Measurements from ENCODE around the gene CEMIP2.

Gene CEMIP2

DNA sequence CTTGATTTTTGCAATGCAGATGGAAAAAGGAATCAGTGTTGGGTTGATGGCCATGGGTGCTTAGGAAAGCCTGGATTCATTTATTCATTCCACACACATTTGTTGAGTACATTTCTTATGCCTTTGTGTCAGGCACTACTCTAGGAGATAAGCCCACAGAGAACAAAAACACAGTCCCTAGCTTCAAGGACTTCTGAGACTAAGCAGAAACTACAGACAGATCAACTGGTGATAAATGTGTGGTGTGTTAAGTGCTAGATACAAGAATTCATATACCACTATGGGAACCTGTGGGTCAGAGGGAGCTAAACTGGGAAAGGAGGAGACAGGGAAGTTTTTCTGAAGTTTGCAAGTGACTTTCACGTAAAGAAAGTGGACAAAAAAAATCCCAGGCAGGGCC, 119.9 kb downstream of the CEMIP2 start:
- no peak for DNase-seq

DNA sequence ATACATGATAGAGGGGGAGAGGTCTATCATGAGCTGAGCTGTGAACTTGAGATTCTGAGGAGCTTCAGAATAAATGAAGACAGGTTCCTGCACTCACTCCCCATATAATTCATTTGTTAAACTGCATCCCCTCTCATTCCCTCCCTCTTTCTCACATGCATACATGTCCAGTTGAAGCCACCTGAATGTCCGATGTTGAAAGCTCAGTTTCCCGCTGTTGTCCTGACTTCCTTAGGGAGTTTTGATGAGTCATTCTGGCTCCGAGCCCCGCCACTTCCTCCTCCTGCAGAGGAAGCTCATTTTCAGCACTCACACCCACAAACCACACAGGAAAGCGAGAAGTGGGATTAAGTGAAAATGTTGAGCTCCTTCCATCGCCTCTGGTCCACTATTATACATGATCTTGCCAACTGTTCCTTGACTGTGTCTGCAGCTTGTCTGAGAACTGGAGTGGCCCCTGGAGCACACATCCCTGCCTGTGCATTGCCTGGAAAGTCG, 121.2 kb downstream of the CEMIP2 start:
- DNase-seq: peak in 42 of 56 donors; percentile 1 to 70 (median 20)

DNA sequence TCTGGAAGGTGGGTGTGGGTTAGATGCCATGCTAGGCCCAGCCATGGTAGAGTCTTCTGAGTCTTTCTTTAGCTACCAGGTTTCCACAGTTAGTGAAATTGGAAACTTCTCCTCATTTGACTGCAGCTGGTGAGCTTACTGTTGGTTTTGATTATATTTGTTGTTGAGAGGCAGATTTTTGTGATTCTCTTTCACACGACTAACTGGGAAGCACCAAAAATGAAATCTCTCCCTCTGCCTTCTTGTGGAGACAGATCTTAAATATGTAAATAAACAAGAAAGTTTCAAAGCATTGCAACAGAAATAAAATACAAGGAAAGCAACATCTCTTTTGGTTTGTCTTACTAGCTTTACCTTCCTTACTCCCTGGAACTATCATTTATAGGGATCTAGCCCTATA, 122.2 kb downstream of the CEMIP2 start:
- no peak for DNase-seq

DNA sequence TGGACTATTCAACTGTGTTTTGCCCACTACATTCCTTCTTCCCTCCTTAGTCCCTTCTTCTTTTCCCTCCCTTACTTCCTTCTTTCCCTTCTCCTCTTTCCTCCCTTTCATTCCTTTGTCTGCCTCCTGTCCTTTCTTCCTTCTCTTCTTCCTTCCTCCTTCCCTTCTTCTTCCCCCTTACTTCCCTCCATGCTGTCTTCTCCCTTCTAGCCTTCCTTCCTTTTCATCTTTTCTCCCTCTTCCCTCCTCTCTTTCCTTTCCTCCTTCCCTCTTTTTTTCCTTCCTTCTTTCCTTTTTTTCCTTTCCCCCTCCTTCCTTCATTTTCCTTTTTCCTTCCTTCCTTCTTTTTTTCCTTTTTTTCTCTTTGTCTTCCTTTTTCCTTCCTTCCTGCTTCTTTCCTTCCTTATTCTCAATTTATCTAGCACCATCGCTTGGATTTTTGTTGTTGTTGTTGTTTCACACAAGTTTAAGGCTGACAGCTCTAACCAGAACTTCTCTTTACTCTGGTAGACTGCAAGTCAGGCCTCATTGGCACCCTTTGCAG, 123.4 kb downstream of the CEMIP2 start:
- DNase-seq: no peak

DNA sequence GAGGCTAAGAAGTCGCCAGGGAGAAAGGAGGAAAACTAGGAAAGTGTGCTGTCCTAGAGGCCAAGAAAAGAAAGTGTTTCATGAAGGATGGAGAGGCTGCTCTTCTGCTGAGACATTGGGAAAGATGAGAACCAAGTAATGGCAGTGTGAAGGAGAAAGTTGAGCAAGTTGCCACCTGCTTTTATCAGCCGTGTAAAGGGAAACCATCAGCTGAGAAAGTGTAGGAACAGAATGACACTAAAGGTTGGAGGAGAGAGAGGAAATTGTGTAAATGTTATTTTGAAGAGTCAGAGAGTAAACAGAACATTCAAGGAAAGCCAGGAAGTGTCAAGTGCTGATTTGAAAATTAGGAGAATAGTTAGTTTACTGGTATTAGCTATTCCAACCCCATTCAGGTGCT, 125.0 kb downstream of the CEMIP2 start:
- no peak for DNase-seq

DNA sequence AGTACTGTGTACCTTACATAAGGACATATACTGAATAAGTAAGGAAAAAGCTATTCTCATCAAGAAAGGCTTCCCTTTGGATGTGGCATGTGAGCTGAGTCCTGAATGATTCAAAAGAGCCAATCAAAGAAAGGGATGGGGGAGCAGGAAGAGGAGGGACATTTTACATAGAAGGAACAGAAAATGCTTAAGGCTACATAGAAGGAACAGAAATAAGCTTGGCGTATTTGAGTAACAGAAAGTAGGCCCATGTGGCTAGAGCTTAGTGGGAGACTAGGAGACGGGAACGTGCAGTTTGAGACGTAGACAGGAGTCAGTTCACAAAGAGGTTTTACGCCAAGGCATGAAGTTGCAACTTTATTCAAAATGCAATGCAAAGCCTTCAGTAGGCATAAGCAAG, 126.3 kb downstream of the CEMIP2 start:
- DNase-seq: no peak

DNA sequence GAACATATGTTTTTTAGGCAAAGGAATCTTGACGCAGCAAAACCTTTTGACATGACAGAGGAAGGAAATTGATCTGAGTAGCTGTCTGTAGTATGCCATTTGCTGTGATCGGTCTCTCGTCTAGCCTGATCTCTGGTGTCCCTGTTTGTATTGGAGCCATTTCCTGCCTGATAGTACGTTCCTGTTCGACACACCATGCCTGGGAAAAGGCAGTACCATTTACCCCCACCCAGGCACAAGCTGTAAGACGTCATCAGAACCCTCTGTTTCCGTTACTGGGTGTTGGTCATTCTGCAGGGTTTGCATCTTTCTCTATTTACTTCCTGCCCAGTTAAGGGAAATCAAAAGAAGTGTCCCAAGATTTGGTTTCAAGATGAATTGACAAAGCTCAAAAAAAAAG, 129.7 kb downstream of the CEMIP2 start:
- DNase-seq: peak in 9 of 56 donors; percentile 2 to 22 (median 6)

DNA sequence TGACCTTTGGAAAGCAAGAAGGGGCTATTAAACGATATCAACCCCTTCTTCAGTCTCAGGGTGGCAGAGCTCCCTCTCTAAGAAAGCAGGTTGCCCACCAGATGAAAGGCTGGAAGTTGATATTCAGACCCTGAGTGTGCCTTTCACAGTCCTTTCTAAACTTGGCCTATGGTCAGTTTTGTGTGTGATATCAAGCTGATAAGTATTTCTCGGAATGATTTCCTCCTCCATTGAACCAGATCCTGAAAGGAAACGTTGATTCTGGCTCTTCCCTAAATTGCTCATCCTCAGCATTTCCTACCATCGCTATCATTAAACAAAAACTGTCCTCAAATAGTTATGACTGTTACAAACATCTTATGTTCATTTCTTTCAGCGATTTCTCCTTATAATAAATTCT, 130.4 kb downstream of the CEMIP2 start:
- DNase-seq: no peak

DNA sequence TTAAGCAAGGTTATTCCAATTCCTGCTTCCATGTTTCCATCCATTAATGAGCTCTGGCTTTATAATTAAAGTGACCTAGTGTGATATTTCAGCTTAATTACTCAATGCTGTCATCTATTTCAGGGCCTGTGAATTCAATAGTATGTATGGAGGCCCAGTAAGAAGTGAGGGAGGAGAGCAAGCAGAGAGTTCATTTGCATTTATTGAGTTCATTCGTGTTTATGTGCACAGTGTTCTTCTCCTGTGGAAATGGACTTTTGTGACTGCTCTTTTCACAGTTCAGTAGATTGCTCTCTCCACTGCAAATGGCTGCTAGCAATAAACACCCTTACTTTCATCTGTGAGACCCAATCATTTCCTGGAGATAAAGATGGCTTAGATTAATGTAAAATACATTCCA, 130.9 kb downstream of the CEMIP2 start:
- no peak for DNase-seq

DNA sequence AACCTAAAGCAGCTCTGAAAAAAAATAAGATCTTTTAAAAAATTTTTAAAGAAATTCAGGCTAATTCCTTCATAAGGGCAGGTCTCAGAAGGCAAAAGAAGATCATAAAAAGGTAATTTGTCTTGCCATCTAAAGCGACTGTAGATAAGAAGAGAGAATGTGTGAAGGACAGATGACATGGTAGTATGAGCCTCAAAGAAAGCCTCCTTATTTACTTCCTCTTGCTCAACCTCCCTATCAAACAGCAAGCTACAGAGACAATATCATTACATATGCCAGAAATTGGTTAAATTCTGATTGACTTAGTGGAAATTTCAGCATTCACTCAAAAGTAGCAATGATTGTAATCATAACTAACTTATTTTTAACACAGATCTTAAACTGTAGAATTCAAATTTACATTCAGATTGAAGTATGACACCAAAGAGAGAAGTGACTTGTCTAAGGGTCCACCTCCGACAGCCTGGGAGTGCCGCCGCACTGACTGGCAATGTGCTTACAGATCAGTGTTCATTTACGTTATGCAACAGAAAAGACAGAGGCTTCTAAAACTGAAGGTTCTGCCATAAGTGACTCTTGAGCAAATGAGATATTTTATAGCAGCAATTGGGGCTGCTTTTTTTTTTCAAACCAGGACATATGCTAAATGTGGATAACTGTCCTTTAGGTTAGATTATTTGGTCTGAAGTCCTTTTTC, 132.0 kb downstream of the CEMIP2 start:
- no peak for DNase-seq

DNA sequence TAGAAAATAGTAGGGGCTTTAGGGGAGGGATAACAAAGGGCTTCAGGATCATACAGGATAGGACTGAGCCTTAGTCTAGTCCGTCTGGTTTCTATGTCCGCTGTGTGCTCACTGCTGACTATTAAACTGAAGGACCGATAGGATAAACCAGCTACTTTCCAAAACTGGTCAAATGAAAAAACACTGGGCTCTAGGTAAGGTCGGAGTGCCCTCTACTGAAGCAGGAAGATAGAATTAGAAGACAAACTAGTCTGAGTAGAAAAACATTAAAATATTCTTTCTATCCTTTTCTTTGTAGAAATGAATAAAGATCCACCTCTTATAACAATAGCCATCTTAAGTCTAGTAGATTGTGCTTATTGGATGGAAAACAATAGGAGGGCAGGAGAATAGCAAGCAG, 133.6 kb downstream of the CEMIP2 start:
- DNase-seq: no peak
